Stimulated activated CD4-positive, alpha-beta T cell treated with anti-CD3 and anti-CD28 coated beads, Interleukin-2, amount 100 ng/mL, for 24 hours (primary cell): ENCODE results near the gene ARHGAP29.

Experiments used
- DNase-seq, 2 donors: peaks; one replicate each; pipeline ENCODE4 v3.0.0-alpha.2; 2020

Gene ARHGAP29

DNA sequence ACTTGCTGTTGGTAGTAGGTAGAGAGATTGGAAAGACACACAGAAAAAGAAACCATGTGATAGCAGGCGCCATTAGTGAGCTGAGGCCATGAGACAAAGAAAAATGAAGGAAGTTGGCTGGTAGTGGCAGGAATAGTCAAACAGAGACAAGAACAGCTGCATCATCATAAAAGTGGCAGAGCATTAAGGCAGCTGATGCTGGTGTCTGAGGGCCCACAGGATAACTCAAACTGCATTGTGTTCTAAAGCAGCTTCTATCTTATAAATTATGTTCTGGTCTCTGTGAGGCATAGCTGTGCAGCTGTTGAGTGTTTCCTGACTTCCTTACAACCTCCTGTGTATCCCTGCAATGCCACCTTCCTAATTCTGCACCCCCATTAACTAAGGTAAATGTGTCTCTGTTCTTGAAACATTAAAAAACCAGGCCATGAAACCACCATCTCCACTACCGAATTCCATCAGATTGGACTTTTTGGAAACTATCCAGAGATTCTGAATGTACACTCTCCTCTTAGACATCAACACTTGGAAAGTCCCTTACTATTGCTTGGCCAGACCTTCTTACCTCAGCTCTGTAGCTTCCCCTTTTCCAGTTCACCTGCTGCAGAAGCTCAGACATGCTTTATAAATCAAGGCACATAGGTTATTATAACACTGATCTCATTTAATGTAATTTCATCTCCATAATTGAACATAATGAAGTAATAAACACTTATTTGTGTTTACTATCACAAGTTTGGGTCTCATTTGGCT is 23.4 kb upstream of the ARHGAP29 start:
- no peak for DNase-seq

DNA sequence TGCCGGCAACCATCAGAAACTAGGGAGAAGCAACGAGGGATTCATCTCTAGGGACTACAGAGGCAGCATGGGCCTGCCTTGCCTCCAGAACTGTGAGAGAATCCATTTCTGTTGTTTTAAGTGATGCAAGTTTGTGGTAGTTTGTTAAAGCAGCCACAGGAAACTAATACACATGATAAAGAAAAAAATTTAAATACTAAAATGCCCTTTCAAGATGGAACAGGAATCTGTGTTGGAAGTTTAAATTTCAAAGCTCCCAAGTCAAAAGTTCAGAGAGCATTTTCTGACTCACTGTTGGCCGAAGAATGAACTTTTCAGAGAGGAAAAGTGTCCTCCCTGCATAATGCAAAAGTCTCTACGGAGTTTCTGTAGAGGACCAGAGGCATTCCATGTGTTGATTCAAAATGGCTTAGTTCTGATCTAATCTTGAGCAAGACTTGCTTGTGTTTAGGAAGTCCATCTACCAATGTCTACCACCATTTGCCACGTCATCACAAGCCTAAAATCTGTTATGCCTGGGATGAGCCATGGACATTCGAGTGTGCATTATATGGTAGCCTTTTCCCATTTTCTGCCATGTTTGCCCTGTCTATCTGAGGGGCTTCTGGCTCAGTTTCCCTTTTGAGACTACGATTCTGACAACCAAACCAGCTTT is 22.4 kb upstream of the ARHGAP29 start:
- no peak for DNase-seq

DNA sequence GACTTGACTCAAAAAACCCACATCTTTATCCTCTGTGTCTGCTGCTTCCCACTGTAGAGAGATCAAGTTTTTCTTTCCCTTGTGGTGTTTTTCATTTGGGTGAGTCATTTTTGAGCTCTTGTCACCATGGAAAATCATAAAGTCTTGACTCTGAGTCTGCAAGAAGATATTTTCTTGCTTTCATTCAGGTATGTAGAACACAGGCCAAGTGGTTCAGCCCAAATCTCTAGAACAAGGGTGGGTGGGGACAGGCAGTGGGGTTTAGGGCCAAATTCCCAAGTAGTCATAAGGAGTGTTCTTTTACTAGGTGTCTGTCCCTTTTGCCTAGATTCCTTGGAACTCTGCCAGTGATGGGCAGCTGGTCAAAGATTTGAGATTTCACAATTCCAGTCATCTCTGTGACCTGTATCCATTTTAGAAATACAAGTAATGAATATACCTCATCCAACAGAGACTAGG is 21.5 kb upstream of the ARHGAP29 start:
- DNase-seq, result no peak

- DNase-seq, result no peak
Measured at GRCh38 chr1:94257444-94257843, 20.1 kb upstream of the ARHGAP29 start.

DNA sequence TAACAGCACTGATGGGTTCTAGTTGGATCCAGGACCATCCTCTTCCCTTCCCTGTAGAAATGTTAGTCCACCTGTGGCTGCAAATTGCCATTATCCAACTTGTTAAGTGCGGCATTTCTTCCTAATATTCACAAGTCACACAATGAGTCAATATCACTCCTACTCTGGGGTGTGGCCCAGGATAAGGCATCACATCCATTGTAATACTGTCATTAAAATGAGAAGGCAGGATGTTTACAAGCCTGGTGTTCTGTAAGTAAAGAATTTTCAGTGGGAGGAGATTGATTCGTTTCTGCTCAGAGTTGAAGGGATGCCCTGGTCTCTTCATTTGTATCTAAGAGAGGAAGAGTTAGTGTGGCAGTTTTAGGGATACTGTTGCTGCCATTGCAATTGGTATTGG is 18.1 kb upstream of the ARHGAP29 start:
- no peak for DNase-seq

DNA sequence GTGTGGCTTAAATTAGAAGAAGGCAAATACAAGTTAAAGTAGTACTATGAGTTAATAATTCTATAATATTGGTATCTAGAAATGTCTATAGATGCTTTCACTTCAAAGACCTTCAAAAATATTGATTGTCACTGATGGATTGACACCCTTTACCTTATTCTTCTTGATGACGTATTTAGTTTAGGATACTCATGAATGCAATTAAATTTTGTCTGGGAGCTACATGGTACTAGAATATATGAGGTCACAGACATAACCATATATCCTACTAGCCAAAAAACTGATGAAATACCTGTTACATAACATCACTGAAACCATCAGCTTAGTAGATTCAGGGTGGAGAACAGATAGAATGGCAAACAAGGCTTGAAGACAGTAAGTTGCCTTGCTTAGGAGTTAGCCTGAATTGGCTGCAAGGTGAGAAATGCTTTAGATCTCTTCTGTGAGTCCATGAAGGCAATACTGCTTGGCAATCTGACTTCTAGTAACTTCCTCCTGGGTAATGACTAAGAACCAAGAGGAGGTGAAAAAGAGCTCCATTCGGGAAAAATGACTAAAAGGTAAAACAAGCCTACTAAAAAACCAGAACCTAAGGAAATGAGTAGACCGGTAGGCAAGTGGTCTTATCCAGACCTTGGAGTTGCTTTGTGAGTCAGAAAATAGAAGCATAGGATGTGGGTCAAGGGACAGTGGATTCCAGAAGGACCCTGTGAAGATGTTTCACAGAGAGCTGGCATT is 16.9 kb upstream of the ARHGAP29 start:
- DNase-seq, result no peak

- DNase-seq, result no peak
Measured at GRCh38 chr1:94253456-94254017, 16.2 kb upstream of the ARHGAP29 start.

DNA sequence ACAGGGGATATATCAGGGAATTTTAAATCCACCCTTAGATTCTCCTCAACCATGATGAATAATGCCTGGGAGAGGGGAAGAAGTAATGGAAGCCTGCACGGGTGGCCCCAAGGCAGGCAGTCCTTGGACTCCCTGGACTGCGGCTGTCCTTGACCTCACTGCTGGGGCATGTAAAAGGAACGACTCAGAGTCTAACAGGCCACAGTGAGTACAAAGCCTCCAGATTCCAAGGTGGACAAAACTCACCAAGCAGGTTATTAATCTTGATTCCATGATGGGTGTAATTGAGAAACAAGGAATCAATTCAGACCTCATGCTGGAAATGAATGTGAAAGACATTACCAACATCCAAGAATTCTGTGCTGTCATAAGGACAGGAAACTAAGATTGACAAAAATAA is 13.0 kb upstream of the ARHGAP29 start:
- DNase-seq, result no peak

DNA sequence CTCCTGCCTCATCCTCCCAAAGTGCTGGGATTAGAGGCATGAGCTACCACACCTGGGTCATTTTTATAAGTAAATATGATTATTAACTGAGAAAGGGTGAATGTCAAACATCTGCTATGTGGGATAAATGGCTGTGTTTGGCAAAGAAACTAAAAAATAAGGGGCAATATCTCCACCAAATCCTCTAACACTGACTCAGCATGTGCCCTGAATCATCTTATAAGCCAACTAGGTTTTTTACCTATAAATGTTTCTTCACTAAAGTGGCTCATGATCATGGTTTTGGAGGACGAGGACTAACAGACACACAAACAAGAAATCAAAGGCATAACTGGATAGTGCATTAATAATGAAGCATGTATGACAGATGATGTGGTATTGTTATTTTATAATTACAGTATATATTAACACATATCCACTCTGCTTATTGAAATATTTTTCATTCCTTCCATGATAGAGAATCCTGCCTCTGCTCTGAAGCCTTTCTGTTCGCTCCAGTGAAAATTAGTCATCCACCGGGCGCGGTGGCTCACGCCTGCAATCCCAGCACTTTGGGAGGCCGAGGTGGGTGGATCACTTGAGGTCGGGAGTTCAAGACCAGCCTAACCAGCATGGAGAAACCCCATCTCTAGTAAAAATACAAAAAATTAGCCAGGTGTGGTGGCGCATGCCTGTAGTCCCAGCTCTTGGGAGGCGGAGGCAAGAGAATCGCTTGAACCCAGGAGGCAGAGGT is 11.7 kb upstream of the ARHGAP29 start:
- no peak for DNase-seq

DNA sequence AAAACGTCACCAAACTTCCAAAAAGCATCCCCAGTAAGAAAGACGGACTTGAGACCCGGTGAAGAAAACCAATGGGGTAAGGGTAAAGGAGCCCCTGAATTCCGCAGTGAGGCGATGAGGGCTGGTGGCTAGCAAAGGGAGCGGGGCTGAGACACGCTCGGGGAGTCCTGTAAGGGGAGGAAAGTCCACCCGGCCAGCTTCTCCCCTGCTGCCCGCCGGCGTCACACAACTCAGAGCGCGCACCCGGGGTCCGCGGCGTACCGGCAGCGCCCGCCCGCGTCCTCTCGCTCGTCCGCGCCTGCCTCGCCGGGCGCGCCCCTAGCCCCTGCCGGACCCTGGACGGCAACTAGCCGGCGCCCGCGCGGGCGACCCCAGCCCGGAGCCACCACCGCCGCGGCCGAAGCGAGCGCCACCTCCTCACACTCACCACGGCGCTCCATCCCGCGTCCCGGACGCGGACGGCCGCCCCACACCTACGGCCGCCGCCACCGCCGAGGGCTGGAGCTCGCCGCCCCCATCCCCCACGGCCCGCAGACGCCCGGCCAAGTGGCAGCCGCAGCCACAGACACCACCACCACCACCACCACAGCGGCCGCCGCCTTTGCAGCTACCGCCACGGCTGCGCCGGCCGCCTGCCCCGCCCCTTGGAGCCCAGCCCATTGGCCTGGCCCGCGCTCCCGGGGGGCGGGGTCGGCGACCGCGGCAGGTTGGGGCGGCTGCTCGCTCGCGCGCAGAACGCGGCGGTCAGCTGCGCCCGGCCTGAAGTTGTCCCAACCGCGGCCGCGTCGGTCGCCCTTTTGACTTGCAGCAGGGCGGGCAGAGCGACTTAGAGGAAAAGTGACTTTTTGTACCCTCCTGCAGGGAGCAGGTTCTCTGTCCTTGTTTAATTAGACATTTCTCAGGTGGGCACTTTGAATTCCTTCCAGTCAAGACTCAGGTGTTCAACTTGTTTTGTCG is 10.0 kb upstream of the ARHGAP29 start:
- peak; percentile 36 to 68 for DNase-seq

- no peak for DNase-seq
Measured at GRCh38 chr1:94246692-94247137, 9.3 kb upstream of the ARHGAP29 start.

DNA sequence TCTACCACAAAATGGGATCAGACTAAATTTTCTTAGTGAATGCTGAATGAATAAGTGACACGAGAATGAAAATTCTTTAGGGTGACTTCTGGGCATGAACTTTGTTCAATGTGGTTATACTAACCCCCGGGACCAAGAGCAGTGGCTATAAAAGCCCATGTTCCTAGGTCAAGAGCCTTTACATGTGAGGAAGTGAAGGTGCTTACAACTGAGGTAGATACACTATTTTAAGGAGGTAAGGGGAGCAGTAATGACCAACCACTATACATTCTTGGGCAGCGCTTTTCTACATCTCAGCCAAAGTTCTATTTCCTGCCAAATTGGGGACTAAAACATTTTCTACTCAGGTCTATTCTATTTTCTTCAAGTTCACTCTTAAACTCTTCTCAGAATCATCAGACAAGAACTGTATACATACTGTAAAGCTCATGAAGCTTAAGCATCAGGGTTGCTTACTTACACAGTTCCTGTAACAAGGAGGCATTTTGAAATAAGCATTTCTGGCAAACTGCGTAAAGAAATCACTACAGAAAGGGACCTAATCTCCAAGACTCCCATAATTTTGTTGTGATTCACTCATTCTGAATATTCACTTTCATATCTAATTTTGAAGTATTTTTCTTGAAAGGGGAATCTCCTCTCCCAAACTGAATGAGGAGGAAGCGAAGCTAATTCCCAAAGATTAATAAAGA is 8.5 kb upstream of the ARHGAP29 start:
- no peak for DNase-seq

GRCh38 chr1:94244816-94245215 is 7.4 kb upstream of the ARHGAP29 start:
- no peak for DNase-seq

GRCh38 chr1:94243665-94244064 is 6.3 kb upstream of the ARHGAP29 start:
- no peak for DNase-seq

- no peak for DNase-seq
Measured at GRCh38 chr1:94240822-94241221, 3.4 kb upstream of the ARHGAP29 start.

DNA sequence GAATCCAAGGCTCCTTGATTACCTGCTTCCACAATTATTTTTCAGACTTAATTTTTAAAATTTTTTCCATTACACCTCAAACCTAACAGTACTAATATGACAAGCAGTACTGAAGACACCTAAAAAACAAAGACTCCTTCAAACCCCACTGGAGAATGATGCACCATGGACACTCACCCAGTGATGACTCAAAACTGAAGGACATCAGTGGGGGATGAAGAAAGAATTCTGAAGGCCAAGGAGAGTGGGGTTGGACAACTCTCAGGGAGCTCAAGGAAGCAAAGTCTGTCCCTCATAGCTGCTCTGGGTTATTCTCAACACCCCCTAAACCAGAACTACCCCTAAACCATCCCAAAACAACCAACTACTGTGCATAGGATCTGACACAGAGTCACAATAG is 2.4 kb upstream of the ARHGAP29 start:
- DNase-seq, result no peak

- no peak for DNase-seq
Measured at GRCh38 chr1:94239051-94239450, 1.7 kb upstream of the ARHGAP29 start.

- DNase-seq, result peak in 1 of 2 donors; percentile 9
Measured at GRCh38 chr1:94236630-94237290, 624 bp downstream of the ARHGAP29 start.

DNA sequence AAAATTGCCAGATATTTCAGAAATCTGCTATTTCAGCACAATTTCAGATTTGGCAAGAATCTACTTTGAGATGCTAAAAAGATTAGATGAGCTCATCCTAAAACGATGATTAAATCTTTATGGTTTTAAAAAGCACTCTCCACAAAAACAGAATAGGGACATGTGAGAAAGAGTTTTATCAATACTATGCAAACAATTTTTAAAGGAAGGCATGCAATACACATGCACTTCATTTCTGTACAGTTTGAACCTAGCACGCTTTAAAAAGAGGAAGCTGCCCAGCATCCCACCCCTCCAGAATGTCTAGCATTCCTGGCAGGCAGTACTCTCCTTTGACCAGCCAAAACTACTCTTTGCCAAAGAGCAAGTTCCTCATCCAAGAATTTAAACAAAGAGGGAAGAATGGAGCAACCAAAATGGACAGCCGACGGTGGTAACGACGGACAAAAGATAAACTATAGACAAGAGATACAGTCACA is 1.3 kb downstream of the ARHGAP29 start:
- DNase-seq, result no peak
